Colonic mucosa (tissue), 4 donors: ENCODE results near the gene FHL2. TPM values are rescaled to one million over a fixed set of nuclear protein-coding genes. Genes with fewer than 3 reads are reported as not detected.
"Not testable (repeated sequence)": the region's sequence is repeated elsewhere in the genome, so short reads cannot be mapped to it uniquely, and the experiment has no call there.

Experiments used
- DNase-seq: peaks from one replicate; pipeline ENCODE4 v3.0.0-alpha.2; 2020
- H3K27ac ChIP-seq: fragments of 200-600 bp; one replicate; pipeline ENCODE4 v1.8.0; 2021
- H3K27me3 ChIP-seq: fragments of 200-600 bp; one replicate; pipeline ENCODE4 v1.8.0; 2021
- H3K36me3 ChIP-seq: fragments of 200-600 bp; one replicate; pipeline ENCODE4 v1.8.0; 2021
- H3K4me1 ChIP-seq: fragments of 200-600 bp; one replicate; pipeline ENCODE4 v1.8.0; 2021; ENCODE audit warnings: mild to moderate bottlenecking
- H3K4me3 ChIP-seq: fragments of 200-600 bp; one replicate; pipeline ENCODE4 v1.8.0; 2021
- H3K9ac ChIP-seq, 2 donors: one replicate each; pipeline ENCODE4 v1.7.0; 2013; ENCODE audit warnings: control low read depth in 2 of 2, low read depth in 2 of 2, low read length in 2 of 2
- H3K9me3 ChIP-seq: fragments of 200-600 bp; one replicate; pipeline ENCODE4 v1.8.0; 2021
- CTCF ChIP-seq: fragments of 200-600 bp; IDR thresholded peaks from one replicate; pipeline ENCODE4 v1.8.0; 2022; ENCODE audit warnings: antibody characterized with exemption, mild to moderate bottlenecking
- intact Hi-C: fragments of 100-400 bp; cut with DNase I; formaldehyde crosslinking; loops from one replicate; pipeline ENCODE4 v1.14.1; 2022
- total RNA-seq, 2 donors: library from RNA; stranded (reverse); fragmentation: NEBNext Ultra II Directional in 1 of 2; extraction: Animal tissue kit (Norgen Biotek cat#: 25700) in 1 of 2; gene quantifications; one replicate each; pipeline ENCODE4 v1.2.1, GENCODE V29; 2021
- donor health status: healthy.
- donor health status: DM: no; HTN: no; CAD: no.
- donor health status: DM: no; HTN: no; CAD: no.

Gene FHL2
- total RNA-seq, 2 donors from 2014 or later = 103 to 212 TPM

DNA sequence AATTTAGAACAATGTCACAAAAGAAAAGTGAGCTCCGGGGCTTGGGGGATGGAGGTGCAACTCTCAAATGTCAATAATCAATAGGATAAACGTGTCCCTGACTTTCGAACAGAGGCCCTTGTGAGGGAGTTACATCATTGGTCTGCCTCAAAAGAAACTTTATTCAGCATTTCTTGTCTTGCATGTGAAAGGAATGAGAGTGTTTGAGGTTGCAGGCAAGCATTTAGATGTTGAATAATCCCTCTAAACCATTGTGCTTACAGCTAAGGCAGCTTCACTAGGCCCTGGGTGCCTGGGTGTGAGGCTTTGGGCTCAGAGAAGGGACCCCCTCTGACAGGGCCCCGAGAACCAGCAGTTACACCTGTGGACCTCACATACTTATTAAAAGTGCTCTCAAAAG, 28.6 kb upstream of the FHL2 start:
- intact Hi-C loops = no loop called here
- Histone ChIP-seq H3K4me1 (no peaks in the 10 kb centered on the region), H3K9me3 (no peaks in the 10 kb centered on the region), H3K9ac (no peak overlapping the region), H3K27me3 (no peaks in the 10 kb centered on the region), H3K27ac (no peak overlapping the region), H3K4me3 (no peak overlapping the region), H3K36me3 (no peaks in the 10 kb centered on the region)
- no peak for TF ChIP-seq CTCF
- no peak for DNase-seq

GRCh38 chr2:105426626-105427292, 27.9 kb upstream of the FHL2 start:
- TF ChIP-seq CTCF = no peak
- DNase-seq = no peak
- Histone ChIP-seq H3K4me1 (no peaks in the 10 kb centered on the region), H3K9ac (no peak overlapping the region), H3K36me3 (no peaks in the 10 kb centered on the region), H3K9me3 (no peaks in the 10 kb centered on the region), H3K27me3 (no peaks in the 10 kb centered on the region), H3K4me3 (no peak overlapping the region), H3K27ac (no peak overlapping the region)
- intact Hi-C loops = no loop called here

- no peak overlapping the region for H3K27ac ChIP-seq
These were observed 27.2 kb upstream of the FHL2 start for GRCh38 chr2:105425936-105426625.

GRCh38 chr2:105424836-105425235, 26.0 kb upstream of the FHL2 start:
- H3K36me3 ChIP-seq, H3K4me3 ChIP-seq, H3K9me3 ChIP-seq, DNase-seq, H3K27me3 ChIP-seq, H3K4me1 ChIP-seq, intact Hi-C loops, H3K9ac ChIP-seq, H3K27ac ChIP-seq: not testable (repeated sequence)

More at GRCh38 chr2:105425936-105426625, 27.2 kb upstream of the FHL2 start:
- intact Hi-C loops = no loop called here
- TF ChIP-seq CTCF = no peak
- H3K9ac ChIP-seq = no peak overlapping the region
- no peaks in the 10 kb centered on the region for H3K27me3 ChIP-seq
- H3K4me3 ChIP-seq = no peak overlapping the region
- no peaks in the 10 kb centered on the region for H3K4me1 ChIP-seq
- no peaks in the 10 kb centered on the region for H3K9me3 ChIP-seq
- no peaks in the 10 kb centered on the region for H3K36me3 ChIP-seq
- no peak for DNase-seq

GRCh38 chr2:105422801-105423200, 23.9 kb upstream of the FHL2 start:
- no peak for TF ChIP-seq CTCF
- Histone ChIP-seq H3K4me3 (no peak overlapping the region), H3K4me1 (no peaks in the 10 kb centered on the region), H3K27me3 (no peaks in the 10 kb centered on the region), H3K27ac (no peak overlapping the region), H3K9ac (no peak overlapping the region), H3K36me3 (no peaks in the 10 kb centered on the region), H3K9me3 (no peaks in the 10 kb centered on the region)
- DNase-seq = no peak
- intact Hi-C loops = no loop called here

DNA sequence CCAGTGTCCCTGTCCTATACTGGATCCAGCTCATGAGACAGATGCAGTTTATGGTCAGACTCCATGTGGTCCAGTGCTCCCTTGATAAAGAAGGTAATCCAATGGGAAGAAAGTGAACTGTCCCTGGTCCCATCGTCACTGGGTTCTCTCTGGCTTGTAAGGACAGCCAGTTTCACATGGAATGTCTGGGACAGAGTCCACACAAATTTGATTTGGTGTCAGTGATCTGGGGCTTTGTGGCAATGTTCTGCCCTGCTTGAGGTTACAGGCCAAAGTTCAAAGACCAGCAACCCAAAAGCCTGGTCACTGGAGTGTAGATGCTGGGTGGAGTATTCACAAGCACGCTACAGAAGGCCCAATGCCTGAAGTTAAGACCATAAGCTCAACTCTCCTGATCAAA, 22.2 kb upstream of the FHL2 start:
- TF ChIP-seq CTCF = no peak
- no peaks in the 10 kb centered on the region for H3K4me1 ChIP-seq
- H3K4me3 ChIP-seq = no peak overlapping the region
- DNase-seq = no peak
- H3K27ac ChIP-seq = no peak overlapping the region
- H3K9ac ChIP-seq = no peak overlapping the region
- H3K27me3 ChIP-seq = no peaks in the 10 kb centered on the region
- intact Hi-C loops = no loop called here
- H3K36me3 ChIP-seq = no peaks in the 10 kb centered on the region
- H3K9me3 ChIP-seq = no peaks in the 10 kb centered on the region
